HG03103 (cell line): Measurements from ENCODE around the gene CPLANE1.
"Not testable (repeated sequence)": the region's sequence is repeated elsewhere in the genome, so short reads cannot be mapped to it uniquely, and the experiment has no call there.

Experiments used
- ATAC-seq: cut with Tn5 transposase; IDR thresholded peaks from one replicate; pipeline ENCODE4 v1.9.1; 2021; ENCODE audit warnings: low read depth; ENCODE audit not compliant: unreplicated experiment

The CPLANE1 gene

GRCh38 chr5:37211661-37212060 is 37.5 kb downstream of the CPLANE1 start:
- ATAC-seq, result no peak

GRCh38 chr5:37208883-37209797 is 40.0 kb downstream of the CPLANE1 start:
- ATAC-seq, result no peak

GRCh38 chr5:37207802-37208201 is 41.4 kb downstream of the CPLANE1 start:
- ATAC-seq, result no peak

- ATAC-seq, result no peak
These were observed 42.4 kb downstream of the CPLANE1 start for GRCh38 chr5:37206736-37207135.

- ATAC-seq, result no peak
These were observed 50.3 kb downstream of the CPLANE1 start for GRCh38 chr5:37198842-37199241.

GRCh38 chr5:37198061-37198460 is 51.1 kb downstream of the CPLANE1 start:
- peak; percentile 55 for ATAC-seq

GRCh38 chr5:37197340-37198050 is 51.7 kb downstream of the CPLANE1 start:
- no peak for ATAC-seq

- ATAC-seq, result no peak
These were observed 58.6 kb downstream of the CPLANE1 start for GRCh38 chr5:37190592-37190991.

- ATAC-seq, result no peak
These were observed 59.8 kb downstream of the CPLANE1 start for GRCh38 chr5:37189355-37189754.

GRCh38 chr5:37187465-37187977 is 61.7 kb downstream of the CPLANE1 start:
- ATAC-seq, result no peak

- ATAC-seq, result peak; percentile 81
These were observed 64.3 kb downstream of the CPLANE1 start for GRCh38 chr5:37184748-37185364.

GRCh38 chr5:37182667-37183066 is 66.5 kb downstream of the CPLANE1 start:
- no peak for ATAC-seq

- ATAC-seq, result no peak
These were observed 74.2 kb downstream of the CPLANE1 start for GRCh38 chr5:37174928-37175327.

GRCh38 chr5:37172957-37173356 is 76.2 kb downstream of the CPLANE1 start:
- no peak for ATAC-seq

- ATAC-seq, result no peak
These were observed 78.3 kb downstream of the CPLANE1 start for GRCh38 chr5:37170856-37171255.

- no peak for ATAC-seq
These were observed 83.0 kb downstream of the CPLANE1 start for GRCh38 chr5:37166197-37166596.

- no peak for ATAC-seq
These were observed 83.4 kb downstream of the CPLANE1 start for GRCh38 chr5:37165761-37166160.

- ATAC-seq, result no peak
These were observed 95.5 kb downstream of the CPLANE1 start for GRCh38 chr5:37153661-37154060.

GRCh38 chr5:37146896-37147295 is 102.3 kb downstream of the CPLANE1 start:
- no peak for ATAC-seq

- no peak for ATAC-seq
These were observed 112.5 kb downstream of the CPLANE1 start for GRCh38 chr5:37136694-37137093.

GRCh38 chr5:37135312-37135711 is 113.9 kb downstream of the CPLANE1 start:
- not testable (repeated sequence) for ATAC-seq
